Measurements from ENCODE around the gene FOXJ2.
"Not testable (repeated sequence)": the region's sequence is repeated elsewhere in the genome, so short reads cannot be mapped to it uniquely, and the experiment has no call there.

- TF ChIP-seq POLR2A (IDR thresholded peaks at IDR 0.05; ENCODE audit: low read depth, low read length); CEBPB (IDR thresholded peaks at IDR 0.05; ENCODE audit: low read depth, low read length); CTCF (conservative IDR thresholded peaks at IDR 0.05; ENCODE audit: low read depth, low read length); MAZ (IDR thresholded peaks at IDR 0.05; ENCODE audit: borderline replicate concordance, low read depth, low read length): not testable (repeated sequence)
These were observed 31.0 kb upstream of the FOXJ2 start for GRCh38 chr12:8001496-8001895.

All from IMR-90 (cell line).